GM12892 (cell line): Measurements from ENCODE around the gene PARP4.

Experiments
- POLR2A ChIP-seq: IDR thresholded peaks from 2 replicates; pipeline ENCODE4 v1.6.1; 2011; ENCODE audit warnings: low read depth, low read length, control low read depth
- POLR2AphosphoS5 ChIP-seq: IDR thresholded peaks from 2 replicates; pipeline ENCODE4 v1.6.1; 2011; ENCODE audit warnings: low read depth, low read length, control low read depth
- TAF1 ChIP-seq: IDR thresholded peaks from 2 replicates; pipeline ENCODE4 v1.6.1; 2011; ENCODE audit warnings: low read depth, mild to moderate bottlenecking, control low read depth, low read length, borderline replicate concordance

DNA sequence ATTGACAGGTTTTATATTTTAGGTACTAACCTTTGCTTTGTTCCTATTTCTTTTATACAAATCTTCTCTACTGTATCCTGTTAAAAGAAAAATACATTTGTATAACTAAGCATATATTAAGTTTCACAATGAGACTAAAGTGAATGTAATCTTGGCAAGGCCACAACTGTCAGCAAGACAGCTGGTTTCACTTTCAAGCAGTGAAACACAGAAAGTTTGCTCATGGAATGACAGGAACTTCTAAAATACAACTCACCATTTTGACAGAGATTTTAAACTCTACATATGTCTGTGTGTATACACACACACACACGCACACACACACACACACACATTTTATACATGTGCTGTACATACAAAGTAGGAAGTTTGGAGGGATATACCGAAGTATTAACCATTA is 53.3 kb downstream of the PARP4 start:
- TF ChIP-seq POLR2AphosphoS5 (no peak), POLR2A (no peak), TAF1 (no peak)
